Esophagus mucosa (tissue), 1 donor: ENCODE results near the gene GINS2. TPM values are rescaled to one million over a fixed set of nuclear protein-coding genes. Genes with fewer than 3 reads are reported as not detected.
A peak's percentile ranks its signal among the peaks of the same experiment; 100 is the strongest.

Source experiments
- ATAC-seq: fragments of 200-7000 bp; cut with Tn5 transposase; one replicate; pipeline ENCODE4 v1.9.1; 2020
- total RNA-seq: library from RNA; stranded (reverse); gene quantifications from one replicate; pipeline ENCODE4 v1.2.4, GENCODE V29; 2023
- donor health status: DM: yes; HTN: yes; CAD: no.

The GINS2 gene
- total RNA-seq, 1 donor from 2014 or later, result 10.9 TPM

GRCh38 chr16:85716022-85716679 is 27.4 kb upstream of the GINS2 start:
- ATAC-seq, result no peak

DNA sequence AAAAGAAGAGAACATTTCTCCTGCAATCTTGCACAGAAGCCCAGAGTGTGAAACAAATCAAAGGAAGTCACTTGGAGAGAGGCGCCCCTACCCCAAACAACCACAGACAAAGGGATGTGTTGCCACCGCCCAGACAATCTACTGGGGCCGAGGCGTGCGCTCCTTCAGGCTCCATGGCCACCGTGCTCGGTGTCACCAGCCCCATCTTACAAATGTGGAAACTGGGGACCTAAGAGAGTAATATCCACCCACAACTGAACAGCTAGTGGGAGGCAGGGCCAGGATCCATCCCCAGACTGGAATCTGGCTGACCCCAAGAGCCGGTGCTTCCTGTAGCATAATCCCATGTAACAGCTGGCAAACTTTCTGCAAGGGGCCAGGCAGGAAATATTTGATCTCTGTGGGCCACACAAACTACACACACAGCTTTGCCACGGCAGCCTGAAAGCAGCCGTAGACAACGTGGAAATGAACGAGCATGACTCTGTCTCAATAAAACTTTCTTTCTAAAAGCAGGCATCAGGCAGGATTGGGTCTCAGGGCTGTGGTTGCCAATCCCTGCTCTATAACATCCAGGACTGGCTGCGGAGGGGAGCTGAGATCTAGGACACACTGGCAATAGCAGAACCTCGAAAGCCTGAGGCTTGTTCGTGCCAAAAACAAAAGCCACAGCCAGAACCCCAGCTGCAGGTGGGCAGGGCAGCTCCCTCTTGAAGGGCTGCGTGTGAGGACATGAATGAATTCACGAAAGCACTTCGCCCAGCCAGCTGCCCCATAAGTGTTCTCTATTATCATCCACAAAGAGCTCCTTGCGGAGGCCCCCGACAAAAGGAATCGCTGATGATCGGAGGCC is 26.6 kb upstream of the GINS2 start:
- peak; percentile 37 for ATAC-seq

- ATAC-seq, result no peak
Measured at GRCh38 chr16:85712801-85713200, 24.0 kb upstream of the GINS2 start.

DNA sequence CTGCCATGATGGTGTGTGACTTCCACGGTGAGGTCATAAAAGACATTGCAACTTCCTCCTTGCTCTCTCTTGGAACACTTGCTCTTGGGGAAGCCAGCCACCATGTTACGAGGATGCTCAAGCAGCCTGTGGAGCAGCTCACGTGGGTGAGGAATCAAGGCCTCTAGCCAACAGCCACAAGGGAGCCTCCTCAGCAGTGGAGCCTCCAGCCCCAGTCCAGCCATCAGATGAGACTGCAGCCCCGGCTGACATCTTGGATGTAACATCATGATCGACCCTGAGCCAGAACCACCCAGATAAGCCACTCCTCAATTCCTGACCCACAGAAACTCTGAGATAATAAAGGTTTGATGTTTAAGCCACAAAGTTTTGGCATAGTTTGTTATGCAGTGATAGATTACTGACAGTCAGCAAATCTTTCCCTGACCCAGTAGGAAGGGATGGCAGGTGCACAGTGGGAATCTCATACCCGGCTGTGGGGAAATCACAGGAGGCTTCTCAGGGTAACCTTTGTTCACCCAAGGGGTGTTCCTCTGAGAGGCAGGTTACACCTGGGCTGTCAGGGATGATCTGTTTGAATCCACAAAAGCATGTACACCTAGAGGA is 23.3 kb upstream of the GINS2 start:
- ATAC-seq, result no peak

GRCh38 chr16:85710732-85711131 is 22.0 kb upstream of the GINS2 start:
- no peak for ATAC-seq

DNA sequence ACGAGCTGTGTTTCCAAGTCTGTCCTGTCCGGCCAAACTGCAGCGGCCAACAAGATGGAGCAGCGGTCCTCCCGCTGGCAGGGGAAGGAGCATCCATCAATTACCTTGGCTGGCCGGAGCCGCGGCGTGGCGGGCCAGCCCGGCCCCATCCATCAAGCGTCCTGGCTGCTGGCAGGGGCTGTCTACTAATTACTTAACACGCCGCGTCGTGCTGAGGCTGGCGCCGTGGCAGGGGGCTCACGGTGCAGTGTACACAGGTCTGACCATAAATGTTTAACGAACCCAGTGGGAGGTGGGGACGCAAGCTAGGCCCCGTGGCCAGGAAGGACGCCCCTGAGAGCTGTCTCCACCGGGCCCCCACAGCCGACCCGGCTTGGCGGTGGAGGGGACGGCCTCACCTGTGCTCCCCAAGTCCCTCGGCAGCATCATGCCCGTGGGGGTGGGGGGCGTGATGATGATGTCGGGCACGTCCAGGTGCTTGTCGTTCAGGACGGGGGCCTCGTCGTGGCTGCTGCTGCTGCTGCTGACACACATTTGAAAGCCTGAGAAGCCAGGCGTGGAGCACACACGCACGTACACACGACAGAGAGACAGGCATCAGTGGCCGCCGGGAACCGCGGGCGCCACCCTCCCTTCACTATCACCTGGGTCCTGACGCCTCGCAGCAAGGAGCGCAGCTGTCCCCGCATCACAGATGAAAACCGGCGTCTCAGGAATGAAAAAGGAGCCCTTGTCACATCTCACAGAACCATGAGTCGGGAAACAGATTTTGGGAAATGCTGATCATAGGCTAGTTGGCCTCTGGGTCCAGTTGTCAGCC is 21.2 kb upstream of the GINS2 start:
- no peak for ATAC-seq

DNA sequence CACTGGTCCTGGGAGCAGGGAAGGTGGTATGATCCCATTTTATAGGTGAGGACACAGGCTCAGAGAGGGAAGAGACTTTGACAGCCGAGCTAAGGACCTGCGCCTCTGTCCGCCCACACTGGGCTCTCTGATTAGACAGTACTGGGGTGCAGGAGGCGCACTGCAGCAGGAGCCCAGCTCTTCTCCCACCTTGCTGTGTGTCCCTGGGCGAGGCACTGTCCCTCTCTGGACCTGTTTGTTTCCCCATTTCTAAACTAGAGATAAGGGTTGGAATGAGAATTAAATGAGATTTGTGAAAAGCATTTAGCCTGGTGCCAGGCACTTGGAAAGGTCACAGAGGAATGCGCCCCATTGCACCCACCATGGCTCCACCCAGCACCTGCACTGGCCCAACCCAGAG is 19.6 kb upstream of the GINS2 start:
- no peak for ATAC-seq

DNA sequence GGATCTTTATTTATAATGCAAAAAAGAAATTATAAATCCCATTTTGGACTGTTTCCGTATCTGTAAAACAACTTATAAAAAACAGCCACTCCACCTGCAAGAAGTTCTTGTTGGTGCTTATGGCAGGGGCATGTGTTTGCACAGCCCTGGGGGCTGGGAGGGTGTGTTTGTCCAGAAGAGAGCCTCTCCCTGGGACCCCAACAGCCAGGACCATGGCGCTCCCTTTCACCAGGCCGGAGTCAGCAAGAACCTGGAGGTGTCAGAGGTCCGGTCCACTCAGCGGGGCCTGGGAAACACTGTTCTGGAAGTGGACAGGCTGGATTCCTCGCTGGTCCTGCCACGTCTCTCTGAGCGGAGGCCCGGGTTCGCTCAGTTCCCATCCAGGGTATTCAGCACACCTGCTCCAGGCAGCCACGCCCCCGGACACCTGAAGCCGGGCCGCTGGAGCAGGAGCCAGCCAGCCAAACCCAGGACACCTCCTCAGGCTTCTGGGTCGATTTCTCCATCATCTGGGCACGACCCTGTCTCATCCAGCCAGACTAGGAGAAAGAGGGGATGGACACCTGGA is 18.9 kb upstream of the GINS2 start:
- ATAC-seq, result no peak

- ATAC-seq, result no peak
Measured at GRCh38 chr16:85706449-85707034, 17.8 kb upstream of the GINS2 start.

DNA sequence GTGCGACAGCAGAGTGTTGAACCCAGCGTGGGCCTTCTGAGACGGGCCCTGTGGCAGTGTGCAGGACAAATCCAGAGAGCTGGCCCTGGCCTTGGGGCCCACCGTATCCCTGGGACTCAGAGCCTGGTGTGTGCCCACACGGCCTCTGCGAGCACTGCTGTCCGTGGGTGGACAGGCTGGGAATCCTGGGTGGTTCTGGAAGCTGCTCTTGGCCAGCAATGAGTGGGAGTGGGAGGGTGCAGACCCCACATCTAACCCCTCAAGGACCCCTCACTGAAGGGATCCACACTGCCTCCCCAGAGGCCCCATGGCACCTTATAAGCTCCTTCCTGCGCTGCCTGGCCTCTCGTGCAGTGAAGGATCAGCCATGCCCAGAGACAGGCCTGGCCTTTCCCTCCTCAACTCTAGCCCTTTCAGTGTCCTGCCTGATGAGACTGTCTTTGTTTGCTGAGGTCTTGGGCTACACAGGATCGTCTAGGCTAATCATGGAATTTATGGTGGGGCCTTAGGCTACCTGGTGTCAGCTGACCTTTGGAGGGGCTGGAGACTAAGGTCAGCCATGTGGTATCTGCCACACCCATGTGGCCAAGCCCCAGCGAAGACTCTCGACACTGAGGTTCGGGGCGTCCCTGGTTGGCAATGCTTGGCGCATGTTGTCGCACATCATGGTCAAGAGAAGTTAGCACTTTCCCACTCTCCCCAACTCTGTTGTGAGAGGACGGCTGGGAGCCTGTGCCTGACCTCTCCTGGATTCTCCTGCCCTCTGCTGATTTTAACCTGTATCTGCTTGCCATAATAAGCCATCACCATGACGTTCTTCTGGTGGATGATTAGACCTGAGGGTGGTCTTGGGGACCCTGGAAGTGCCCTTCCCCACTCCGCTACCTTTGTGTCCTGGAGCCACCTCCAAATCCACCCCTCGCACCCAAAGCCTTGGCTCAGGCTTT is 16.4 kb upstream of the GINS2 start:
- no peak for ATAC-seq

GRCh38 chr16:85704011-85704410 is 15.3 kb upstream of the GINS2 start:
- no peak for ATAC-seq

DNA sequence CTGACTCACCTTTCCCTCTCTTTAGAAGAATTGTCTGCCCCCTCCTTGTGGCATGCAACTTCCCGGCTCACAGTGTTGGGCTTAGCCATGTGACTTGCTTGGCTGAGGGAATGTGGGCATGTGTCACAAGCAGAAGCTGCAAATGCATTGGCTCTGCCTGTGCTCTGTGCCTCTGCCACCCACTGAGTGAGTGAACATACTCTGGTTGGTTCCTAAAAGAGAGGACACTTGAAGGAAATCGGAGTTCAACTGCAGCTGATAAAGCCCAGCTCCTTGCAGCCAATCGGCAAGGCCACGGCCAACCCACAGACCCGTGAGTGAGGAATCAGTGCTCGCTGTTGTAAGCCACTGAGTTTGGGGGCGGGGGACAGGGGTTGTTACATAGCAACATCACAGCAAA is 10.9 kb upstream of the GINS2 start:
- ATAC-seq, result peak; percentile 56

- no peak for ATAC-seq
Measured at GRCh38 chr16:85698935-85699558, 10.3 kb upstream of the GINS2 start.

DNA sequence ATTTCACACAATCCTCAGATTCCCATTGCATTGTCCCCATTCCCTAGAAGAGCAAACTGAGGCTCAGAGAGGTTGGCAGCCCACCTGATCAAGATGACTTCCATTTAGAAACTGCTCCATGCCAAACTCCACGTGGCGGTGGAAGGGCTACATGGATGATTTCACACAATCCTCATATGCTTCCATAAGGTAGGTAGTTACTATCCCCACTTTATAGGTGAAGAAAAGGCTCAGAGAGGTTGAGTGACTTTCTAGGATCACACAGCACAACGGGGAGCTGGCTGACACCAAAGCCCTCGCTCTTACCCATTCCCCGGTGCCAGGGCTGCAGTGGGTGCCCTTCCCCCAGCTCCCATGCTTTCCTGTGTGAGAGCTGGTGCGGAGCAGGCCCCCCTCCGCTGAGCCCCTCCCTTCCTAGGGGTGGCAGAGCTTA is 9.7 kb upstream of the GINS2 start:
- ATAC-seq, result no peak

GRCh38 chr16:85697431-85697830 is 8.7 kb upstream of the GINS2 start:
- peak; percentile 61 for ATAC-seq

- ATAC-seq, result peak; percentile 71
Measured at GRCh38 chr16:85696781-85697180, 8.0 kb upstream of the GINS2 start.

GRCh38 chr16:85695196-85696128 is 6.7 kb upstream of the GINS2 start:
- ATAC-seq, result no peak

DNA sequence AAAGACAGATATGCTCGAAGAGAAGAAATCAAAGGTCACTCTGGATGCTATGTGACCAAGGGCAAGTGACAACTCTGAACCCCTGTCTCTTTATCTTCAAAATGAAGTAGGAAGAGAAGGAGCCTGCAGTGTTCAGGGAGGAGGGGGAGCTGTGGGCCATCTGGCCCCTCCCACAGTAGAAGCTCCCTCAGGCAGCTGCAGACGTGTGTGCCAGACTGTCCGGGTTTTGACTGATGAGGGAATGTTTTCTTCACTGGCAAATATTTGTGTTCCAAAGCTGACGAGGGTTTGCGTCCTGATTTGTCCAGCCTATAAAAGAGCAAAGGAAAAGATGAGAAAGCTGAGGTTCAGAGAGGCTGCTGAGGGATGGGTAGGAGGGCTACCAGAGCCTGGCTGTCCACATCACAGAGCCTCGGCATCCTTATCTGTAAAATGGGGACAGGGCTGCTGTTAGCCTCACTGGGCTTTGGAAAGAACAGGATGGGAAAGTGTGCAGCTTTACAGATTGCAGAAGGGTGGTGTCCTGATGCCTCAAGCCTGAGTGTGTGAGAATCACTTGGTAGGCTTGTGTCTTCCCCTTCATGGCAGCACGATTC is 1.8 kb upstream of the GINS2 start:
- ATAC-seq, result no peak

GRCh38 chr16:85689950-85690320 is 1.2 kb upstream of the GINS2 start:
- ATAC-seq, result no peak
